T-helper 22 cell (primary cell): ENCODE results near the gene XPC.
"Not testable (repeated sequence)": the region's sequence is repeated elsewhere in the genome, so short reads cannot be mapped to it uniquely, and the experiment has no call there.

ENCODE experiments used
- DNase-seq: peaks from one replicate; pipeline ENCODE4 v3.0.0-alpha.2; 2020; ENCODE audit warnings: low read depth

XPC gene

DNA sequence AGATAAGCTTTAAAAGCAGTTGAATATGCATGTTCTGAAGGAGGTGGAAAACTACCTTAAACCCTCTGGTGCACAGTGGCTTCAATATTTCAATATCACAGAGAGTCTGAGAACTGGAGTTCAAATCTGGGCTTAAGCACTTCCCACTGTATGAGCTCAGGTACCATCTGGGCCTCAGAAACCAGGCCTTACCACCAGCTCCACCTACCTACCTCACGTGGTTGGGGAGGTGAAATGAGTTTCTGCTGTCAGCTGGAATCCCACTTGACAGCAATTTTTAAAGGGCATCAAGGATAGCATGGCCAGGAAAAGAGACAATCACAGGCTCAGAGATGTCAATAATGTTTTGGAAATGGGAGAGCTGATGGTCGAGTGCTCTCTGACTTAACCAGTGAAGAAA lies 58.8 kb downstream of the XPC start:
- DNase-seq = no peak

DNA sequence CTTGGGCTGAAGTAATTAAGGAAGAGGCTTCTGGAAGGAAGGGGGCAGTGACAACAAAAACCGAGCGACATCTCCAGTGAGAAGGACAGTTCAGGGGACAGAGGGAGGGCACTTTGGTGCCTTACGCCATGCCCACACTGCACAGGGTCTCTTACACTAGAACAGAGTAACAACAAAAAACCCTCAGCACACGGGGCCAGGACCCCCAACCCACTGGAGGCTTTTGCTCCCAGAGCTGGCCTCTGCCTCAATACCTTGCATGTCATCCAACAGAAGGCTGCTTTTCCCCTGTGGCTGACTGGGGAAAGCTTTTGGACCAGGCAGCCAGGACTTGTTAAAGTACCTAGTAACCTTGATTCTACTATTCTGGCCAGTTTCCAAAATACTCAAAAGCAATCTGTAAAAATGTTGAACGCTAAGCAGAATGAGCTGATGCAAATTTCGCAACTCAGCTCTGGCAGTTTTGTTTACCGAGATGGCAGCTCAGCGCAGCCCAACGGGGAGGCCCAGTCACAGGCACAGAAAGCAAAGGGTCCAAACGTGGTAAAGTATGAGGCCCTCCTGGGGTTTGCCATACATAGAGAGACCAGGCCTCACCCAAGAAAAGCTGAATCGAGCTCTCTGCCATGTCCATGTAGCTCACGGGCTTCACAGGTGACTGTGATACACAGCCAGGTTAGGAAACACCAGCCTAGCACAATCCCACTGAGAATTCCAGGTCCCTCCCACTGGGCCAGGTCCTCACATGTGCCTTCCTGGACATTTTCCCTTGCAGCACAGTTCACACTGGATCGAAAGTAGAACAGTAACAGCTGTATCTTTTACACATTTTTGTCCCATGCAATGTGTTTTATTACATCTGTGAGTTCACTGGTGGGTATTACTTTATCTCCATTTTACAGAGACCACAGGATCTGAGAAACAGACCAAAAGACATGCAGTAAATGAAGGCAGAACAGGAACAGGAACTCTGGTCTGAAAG lies 59.7 kb downstream of the XPC start:
- no peak for DNase-seq

GRCh38 chr3:14117468-14118399 lies 60.7 kb downstream of the XPC start:
- no peak for DNase-seq

DNA sequence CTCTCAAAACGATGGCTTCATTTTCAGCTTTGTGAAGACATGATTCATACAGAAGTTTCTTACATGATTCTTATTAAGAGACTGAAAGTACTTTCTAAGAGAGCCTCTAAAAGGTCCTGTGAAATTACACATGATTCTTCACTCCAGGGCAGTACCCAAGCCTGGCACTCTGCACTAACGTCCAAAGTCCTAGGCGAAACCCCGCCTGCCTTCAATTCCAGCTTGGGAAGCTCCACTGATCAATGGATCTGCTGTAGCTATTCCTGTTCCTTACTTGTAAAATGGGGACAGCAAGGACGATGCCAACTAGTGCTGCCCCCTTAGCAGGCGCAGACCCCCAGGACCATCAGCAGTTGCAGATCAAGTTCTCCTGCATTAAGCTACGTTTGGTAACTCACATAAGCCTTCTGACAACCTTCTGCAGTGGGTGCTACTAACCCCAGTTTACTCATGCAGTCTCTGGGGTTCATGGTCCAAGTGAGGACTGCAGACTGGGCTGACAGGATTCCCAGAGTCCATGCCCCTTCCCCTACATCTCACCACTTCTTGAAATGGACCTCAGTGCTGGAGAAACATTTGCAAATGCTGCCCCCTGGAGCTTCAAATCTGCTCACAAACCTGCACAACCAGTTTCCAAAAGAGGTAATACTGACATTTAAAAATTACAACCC lies 64.3 kb downstream of the XPC start:
- no peak for DNase-seq

DNA sequence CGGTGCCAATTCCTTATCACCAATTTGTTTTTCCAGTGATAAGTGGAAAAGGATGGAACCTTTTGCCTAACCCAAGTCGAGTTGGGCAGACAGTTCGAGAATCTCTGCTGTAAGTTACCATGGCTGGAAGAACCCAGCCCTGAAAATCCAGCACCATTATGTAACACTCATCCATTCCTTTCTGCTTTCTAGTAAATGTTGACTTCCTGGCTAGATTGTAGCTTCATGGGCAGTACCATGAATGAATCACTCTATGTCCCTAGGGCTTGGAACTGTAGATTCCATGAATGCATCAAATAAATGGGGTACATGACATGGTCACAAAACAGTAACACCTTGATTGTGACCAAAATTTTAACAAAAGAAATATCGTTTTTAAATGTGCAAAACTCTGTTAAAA lies 67.7 kb downstream of the XPC start:
- DNase-seq = no peak

- not testable (repeated sequence) for DNase-seq
Measured at GRCh38 chr3:14109821-14110220, 68.6 kb downstream of the XPC start.

GRCh38 chr3:14097616-14098391 lies 80.6 kb downstream of the XPC start:
- DNase-seq = no peak

GRCh38 chr3:14096742-14097141 lies 81.7 kb downstream of the XPC start:
- no peak for DNase-seq
